ENCODE data around the gene PIAS3.
"Not testable (repeated sequence)": the region's sequence is repeated elsewhere in the genome, so short reads cannot be mapped to it uniquely, and the experiment has no call there.

The PIAS3 gene

DNA sequence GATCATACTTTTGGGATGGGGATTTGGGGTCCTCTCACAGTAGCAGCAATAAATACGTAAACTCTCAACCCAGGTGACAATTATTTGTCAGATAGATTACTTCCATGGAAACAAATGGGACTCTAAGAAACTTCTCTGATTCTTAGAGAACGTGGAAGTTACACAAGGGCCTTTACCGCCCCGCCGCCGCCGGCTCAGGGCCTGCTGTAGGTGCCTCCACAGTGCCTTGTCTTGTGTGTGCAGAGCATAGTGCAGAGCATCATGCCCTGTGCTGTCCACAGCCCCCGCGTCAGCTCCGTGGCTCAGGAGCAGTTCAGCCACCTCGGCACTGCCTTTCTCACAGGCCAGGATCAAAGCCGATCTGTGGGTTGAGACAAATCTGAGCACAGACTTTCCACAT, 15.8 kb upstream of the PIAS3 start:
- DNase-seq (ENCODE audit: low spot score) = no peak

DNA sequence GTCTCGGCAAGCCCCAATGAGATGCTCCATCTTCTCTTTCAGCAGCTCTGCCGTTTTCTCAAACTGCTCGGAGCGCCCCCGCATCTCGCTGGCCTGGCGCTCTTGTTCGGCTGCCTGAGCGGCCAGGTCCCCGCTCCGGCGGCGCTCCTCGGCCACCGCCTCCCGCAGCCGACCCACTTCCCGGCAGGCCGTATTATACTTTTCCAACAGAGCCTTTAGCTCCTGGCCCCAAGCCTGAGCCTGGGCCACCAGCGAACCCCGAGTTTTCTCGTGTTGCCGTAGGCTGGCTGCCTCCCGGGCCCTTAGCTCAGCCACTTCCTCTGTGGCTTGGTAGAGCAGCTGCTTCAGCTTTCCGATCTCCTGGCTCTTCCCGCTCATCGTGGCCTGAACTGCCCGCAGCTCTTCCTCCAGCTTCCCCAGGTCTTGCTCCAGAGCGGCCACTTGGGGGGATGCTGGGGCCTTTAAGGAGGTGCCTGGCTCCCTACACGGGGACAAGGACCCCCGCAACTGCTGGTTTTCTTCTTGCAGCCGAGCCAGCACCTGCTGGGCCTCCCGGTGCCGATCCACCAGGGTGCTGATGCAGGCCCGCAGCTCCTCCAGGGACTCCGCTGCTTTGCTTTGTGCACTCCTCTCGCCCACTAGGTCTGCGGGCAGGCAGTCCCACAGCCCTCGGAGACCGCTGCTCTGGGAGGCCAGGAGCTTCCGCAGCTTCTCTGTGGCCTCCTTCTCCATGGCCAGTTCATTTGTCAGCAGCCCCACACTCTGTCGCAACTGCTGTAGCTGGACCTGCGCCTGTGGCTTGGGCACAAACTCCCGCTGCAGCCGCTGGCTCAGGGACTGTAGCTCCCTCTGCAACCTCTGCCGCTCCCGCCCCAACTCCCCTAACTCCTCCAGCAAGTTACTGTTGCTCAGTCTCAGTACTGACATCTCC, 13.4 kb upstream of the PIAS3 start:
- no peak for DNase-seq (ENCODE audit: low spot score)

DNA sequence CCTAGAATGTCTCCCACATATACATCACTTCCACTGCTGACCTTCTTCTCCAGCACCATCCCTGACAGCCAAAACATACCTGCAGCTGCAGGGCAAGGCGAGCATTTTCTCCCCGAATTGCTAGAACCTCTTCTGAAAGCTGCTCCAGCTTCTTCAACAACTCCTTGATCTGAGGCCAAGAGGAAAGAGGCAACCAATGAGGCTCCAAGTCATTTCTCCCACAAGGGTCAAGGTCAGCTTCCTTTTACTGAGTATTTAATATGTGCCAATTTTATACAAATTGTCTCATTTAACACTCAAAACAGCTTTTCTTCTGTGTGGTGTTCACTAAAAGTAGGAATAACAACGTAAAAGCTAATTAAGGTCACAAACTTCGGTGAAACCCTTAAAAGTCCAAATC, 9.4 kb upstream of the PIAS3 start:
- no peak for DNase-seq (ENCODE audit: low spot score)

DNA sequence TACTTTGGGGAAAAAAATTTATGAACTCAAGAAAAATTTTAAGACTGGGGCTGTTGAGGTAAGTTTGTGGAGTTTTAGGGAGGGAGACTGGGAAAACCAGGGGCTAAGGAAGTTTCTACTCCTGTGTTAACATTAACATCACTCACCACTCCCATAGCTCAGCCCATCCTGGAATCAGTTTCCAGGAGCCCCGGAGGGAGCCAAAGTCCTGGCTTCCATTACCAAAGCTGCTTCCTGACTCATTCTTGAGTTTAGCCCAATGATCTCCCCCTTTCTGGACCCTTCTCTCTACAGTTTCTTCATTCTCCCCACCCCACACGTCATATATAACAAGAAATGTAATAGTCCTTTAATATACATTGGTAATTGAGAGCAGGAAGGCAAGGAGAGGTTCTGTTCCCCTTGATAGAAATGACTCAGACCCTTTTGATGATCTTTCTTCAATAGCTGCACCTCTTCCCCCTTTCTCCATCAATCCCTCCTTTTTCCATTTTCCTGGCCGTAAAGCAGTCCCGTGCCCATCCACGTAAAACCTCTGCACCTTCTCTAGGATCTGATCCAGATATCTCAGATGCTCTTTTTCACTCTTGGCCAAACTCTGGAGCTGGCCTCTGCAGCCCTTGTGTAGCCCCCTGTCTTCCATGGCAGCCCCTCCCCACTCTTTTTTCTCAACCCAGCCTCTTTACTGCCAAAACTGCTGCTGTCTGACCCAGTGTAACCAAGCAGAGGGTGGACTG, 4.6 kb upstream of the PIAS3 start:
- DNase-seq (ENCODE audit: low spot score) = no peak

DNA sequence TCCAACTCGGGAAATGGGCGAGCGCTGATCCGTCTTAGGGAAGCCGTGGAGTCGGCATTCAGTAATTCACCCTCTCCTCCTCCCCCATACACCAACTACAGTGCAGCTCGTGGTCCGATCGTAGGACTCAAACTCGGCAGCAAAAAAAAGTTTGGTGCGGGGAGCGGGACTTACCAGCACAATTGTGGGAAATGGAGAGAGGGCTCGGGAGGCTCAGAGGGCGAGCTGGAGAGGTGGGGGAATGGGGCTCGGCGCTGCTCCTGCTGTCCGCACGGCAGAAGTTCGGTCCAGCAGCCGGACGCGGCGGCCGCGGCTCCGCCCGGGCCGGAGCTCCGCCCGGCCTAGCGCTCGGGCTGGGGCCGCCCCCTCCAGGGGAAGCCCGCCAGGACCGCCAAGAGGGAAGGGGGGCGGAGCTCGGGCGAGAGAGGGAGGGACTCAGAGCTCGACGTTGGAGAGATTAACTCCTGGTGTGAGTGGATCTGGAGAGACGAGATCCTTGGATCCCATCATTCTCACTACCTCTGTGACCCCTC, 676 bp upstream of the PIAS3 start:
- DNase-seq (ENCODE audit: low spot score) = peak; percentile 87

DNA sequence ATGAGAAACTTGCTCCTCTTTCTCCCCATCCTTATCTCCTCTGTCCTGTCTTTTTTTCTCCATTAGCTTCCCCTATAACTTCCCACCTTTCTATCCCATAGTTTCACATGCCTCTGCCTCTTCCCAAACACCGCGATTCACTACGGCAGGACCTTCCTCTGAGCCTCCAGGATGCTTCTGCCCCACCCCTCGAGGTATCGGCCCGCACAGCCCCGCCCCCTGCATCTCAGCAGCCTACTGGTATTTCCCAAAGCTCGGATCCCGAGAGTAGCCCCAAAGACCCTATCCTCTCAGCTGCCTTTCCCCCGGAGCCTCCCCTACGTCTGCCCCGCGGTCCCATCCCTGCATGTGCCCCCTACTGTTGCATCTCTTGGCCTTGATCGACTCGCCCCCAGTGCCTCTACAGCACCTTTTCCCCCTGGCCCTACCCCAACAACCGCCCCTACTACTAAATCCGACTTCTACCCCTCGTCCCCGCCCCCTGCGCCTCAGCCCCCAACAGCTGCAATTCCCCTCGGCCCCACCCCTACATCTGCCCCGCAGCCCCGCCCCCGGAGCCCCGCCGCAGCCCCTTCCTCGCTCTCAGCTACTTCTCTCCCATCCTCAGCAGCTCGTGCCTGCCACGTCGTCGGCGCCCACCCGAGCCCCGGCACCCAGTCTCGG, 512 bp downstream of the PIAS3 start:
- peak; percentile 55 for DNase-seq (ENCODE audit: low spot score)

DNA sequence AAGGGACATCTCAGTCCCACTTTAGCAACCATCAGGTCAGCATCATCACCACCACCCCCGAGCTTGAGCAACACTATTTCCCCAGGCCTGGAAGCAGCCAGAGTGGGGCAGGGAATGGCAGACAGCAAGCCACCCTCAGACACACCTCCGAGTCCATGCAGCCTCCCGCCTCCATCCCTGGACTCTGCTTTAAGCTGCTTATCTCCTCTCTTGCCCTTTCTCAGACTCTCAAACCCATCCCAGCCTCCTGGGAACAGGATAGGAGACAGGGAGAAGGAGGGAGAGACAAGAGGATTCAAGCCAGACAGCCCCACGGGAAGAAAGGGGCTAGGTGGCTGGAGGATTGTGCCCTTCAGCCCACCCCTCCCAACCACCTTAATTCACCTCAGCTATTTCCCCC, 1.7 kb downstream of the PIAS3 start:
- DNase-seq (ENCODE audit: low spot score) = no peak

DNA sequence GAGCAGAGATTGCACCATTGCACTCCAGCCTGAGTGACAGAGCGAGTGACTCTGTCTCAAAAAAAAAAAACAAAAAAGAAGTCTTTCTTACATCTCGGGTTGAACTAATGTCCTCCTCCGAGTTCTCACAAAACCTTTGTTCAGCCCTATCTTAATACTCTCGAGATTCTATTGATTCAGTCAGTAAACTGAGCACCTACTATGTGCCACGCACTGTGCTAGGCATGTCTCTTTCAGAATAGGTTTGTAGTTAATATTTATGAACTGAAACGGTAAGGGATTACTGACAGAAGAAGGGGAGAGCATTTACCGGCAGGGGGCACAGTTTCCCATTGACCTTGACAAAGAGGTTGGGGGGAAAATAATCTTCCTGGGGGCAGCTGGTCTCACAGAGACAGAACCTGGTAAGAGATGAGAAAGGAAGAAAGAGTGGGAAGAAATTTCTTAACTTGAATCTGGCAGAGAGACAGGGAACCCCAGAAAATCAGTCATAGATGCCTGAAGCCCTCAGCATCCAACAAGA, 3.4 kb downstream of the PIAS3 start:
- DNase-seq (ENCODE audit: low spot score) = no peak

DNA sequence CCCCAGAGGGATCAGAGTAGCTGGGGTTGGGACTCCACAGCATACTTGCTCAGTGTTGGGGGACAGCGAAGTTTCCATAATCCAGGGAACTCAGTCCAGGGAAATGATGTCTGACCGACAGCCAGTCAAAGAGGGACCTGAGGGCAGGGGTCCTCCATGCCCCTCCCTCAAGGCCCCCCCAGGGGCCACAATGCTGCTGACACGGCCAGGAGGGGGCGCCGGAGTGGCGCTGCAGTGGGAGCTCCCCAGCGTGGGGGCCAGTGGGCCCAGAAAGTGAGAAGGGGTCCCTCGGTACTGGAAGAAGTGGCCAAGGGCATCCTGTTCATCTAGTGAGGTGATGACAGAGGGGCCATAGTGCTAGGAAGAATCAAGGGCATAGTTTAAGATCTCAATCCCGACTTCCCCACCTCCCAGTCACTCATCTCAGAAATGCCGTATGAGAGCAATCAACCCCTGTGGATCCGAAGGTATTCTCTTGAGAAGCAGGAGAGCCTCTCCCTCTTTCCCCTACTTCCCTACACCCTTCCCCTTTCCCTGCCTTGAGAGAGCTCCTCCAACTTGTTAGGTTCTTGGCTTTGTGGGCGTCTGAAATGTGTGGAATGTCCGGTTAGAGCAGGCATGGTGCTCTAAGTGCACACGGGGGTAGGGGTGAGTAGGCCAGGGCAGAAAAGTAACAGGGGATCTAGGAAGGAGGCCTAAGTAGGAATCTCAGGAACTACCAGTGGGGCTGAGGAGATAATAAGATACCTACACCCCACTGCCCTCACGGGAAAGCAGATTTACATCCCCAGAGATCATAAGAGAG, 9.3 kb downstream of the PIAS3 start:
- no peak for DNase-seq (ENCODE audit: low spot score)

DNA sequence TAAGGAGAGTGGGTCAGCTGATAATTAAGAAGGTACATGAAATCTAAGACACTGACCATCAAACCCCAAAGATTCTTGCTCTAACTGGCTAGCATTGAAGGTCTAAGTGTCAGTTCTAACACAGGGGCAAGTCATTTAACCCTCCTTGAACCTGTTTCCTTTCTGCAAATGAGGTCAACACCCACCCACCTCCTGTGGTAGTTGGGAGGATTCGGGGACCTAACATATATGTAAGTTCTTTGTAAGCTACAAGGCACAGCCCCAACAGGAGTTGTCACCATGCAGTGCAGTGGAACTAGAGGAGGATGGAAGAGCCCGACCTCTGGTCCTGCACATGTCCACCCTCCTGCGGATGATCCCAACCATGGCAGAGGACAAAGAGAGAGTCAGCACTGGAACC, 11.1 kb downstream of the PIAS3 start:
- DNase-seq (ENCODE audit: low spot score) = no peak

DNA sequence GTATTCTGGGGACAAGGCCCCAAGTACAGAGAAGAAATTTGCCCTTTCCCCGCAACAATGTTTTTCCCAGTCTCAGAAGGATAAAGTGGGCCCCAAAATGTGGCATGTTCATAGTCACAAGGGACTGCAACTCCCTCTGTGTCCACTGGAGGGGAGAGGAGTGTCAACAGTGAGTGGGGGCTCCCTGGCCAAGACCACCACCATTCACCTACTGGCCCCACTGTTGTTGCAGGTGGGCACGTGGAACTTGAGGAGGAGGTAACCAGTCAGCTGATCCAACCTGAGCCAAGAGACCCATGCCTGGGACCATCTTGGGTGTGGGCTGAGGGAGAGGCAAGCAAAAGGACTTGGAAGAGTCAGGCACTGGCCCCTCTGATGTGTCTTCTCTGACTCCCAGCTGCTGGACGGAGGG, 12.7 kb downstream of the PIAS3 start:
- DNase-seq (ENCODE audit: low spot score) = peak; percentile 47

DNA sequence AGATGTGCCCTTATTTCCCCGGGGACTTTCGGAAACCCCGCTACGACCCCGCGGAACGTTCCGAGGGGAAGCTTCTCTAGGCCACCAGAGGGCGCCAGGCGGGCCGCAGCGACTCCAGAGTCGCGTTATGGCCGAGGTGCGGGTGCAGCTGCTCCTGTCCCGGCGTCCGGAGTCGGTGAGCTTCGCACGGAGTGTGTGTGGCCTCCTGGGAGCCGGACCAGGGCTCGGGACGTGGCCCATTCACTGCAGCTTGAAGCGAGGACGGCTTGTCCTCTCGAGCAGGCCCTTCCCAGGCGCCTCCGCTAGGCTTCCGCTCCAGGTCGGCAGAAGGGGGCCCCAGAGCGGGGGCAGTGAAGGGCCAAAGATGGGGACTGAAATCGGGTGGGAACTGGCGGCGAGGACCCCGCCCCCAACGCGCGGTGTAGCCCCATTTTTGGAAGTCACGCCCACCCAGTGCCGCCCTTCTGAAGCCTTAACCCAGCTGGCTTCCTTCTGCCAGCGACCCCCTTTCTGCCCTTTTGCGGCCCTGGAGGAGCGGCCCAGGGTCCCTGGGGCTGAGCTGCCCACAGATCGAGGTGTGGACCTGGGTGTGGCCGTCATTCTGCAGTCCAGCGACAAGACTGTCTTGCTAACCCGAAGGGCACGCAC, 13.2 kb downstream of the PIAS3 start, which contains the start of gene NUDT17:
Gene NUDT17 (plus strand): TSS at position 117 of the 648 bp plus-strand sequence. CDS start 11 bp downstream, at position 128.
- DNase-seq (ENCODE audit: low spot score) = peak; percentile 79

DNA sequence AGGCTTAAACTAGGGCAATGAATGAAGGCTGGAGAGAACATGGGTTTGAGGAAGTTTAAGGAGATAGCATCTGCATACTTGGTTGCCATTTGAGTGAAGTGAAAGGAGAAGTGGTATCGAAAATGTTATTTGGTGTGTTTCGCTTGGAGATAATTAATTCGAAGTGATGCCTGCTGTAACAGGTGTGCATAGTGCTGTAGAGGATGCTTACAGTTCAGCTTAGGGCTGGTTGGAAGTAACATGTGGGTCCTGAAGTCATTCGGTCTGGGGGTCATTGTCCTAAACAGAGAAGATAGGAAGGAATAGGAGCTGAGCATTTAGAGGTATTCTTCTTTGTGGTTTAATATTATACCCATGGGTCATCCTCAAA, 13.8 kb downstream of the PIAS3 start:
- DNase-seq (ENCODE audit: low spot score) = no peak

DNA sequence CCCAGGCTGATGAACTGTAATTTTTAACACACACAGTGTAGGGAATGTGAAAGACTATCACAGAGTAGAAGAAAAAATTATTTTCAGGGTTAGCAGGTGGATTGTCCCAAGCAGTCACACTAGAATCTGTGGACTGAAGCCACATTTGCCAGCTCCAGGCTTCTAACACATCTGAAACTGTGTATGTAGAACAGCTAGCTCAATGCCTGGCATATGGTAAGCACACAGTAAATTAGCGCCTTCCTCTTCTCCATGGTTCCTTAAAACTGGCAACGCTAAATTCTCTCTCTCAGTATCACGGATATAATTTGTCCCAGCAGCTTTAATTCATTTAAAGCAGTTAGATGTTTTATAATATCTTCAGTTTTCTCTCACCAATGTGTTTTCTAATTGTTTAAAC, 15.8 kb downstream of the PIAS3 start:
- no peak for DNase-seq (ENCODE audit: low spot score)

DNA sequence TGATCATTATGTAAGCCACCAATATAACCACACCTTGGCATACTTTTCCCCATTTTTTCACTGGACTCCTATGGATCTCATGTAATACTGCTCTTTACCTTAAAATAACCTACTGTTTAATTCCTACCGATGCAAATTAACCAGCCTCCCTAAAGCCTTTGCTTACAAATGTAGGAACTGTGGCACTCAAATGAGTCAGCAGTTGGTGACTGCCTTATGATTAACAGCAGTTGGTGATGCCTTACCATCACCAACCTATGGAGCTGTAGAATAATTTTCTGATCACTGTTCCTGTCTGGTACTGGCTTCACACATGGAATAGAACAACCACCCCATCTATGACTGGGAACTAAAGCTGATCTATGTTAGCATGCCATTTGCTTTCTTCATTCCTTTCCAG, 21.2 kb downstream of the PIAS3 start:
- DNase-seq (ENCODE audit: low spot score) = peak; percentile 58

DNA sequence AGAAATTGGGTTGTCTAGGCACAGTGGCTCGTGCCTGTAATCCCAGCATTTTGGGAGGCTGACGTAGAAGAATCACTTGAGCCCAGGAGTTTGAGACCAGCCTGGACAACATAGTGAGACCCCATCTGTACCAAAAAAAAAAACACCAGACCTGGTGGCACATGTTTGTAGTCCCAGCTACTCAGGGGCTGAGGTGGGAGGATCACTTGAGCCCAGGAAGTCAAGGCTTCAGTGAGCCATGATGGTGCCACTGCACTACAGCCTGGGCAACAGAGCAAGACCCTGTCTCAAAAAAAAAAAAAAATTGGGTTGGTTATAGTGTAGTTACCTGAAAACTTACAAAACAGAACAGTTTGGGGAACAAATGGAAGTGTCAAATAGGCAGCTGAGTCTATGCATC, 28.1 kb downstream of the PIAS3 start:
- DNase-seq (ENCODE audit: low spot score) = not testable (repeated sequence)

DNA sequence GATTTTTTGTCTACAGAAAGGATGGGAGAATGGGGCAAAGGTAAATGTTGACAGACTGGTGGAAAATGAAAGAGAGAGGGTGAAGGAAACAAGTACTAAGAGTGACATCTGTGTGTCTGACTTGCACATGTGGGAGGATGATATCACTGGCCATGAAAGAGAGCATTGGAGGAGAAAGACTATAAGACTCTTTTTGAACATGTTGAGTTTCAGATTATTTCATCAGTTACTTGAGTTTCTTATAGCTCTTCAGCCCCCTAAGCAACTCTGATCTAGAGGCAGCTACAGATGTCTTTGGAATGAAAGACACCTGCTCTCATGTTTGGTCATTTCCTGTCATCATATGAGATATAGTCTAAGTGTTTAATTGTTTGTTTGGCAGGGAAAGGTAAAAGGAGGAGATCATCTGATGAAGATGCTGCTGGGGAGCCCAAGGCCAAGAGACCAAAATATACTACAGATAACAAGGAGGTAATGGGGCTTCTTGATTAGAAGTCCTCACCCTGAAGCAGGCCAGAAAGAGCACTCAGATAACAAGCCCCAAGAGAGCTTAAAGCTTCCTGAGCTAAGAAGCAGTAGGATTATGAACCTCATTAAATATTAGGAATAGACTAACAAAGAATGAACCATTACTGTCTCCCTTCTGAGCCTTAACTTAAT, 30.4 kb downstream of the PIAS3 start:
- DNase-seq (ENCODE audit: low spot score) = no peak

DNA sequence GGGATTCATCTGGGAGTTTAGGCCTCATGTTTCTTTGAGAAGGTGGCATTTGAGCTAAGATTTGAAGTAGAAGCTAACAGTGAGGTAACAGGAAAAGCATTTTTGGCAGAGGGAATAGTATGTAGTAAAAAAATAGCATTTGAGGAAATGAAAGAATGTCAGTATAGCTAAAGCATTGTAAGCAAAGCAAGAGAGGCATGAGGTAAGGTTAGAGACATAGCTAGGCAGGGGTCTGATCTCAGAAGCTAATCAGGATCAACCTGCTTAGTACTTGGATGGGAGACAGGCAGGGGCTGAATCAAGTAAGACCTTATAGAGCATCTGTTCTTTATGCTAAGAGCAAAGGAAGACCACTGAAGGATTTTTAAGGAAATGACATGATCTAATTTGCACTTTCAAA, 30.9 kb downstream of the PIAS3 start:
- DNase-seq (ENCODE audit: low spot score) = no peak

DNA sequence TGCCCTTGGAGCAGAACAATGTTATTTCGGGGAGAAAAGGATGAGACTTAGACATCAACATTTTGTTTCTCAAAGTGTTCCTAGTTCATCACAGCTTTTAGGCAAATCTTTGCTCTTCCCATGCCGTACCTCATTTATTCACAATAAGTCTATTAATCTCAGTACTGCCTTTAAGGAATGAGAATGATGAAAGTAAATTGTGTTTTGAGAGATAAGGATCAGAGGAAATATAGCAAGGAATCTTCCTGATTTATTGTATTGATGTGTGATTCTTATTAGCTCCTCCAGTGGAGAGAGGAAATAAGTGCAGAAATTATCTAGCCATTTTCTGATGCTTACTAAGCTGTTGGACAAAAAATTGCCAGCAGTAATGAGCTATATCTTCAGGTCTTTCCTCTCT, 32.9 kb downstream of the PIAS3 start:
- peak; percentile 48 for DNase-seq (ENCODE audit: low spot score)

DNA sequence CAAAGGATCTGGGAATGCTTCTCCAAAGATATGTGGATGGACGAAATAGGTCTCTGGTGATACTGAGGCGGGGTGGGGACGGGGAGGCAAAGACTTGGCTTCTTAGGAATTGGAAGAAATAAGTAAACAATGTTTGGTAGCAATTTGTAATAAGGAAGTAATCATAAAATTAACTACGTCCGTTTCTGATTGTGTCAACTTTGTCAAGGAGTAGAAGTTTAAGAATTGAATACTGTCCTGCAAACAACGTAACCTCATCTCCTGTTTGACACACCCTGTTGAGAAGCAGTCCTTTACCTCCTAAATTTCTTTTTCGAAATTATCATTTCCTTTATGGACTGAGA, 34.4 kb downstream of the PIAS3 start:
- no peak for DNase-seq (ENCODE audit: low spot score)

All from RKO (cell line).